GM12878 (cell line): ENCODE data around the gene KRTAP10-11.

ENCODE experiments used
- ASH2L ChIP-seq: fragments of 300-600, 200-600 bp; sonication (generic); IDR thresholded peaks from 2 replicates; pipeline ENCODE4 v1.6.1; 2017; ENCODE audit warnings: low read depth, mild to moderate bottlenecking, borderline replicate concordance
- JUND ChIP-seq: IDR thresholded peaks from 2 replicates; pipeline ENCODE4 v1.6.1; 2012; ENCODE audit warnings: low read depth, mild to moderate bottlenecking, low read length, improper control_type of control experiment, moderate library complexity
- NFYB ChIP-seq: IDR thresholded peaks from 2 replicates; pipeline ENCODE4 v1.6.1; 2011; ENCODE audit warnings: low read depth, mild to moderate bottlenecking, low read length, improper control_type of control experiment, moderate library complexity; ENCODE audit not compliant: insufficient read depth
- POLR2A ChIP-seq: IDR thresholded peaks from 2 replicates; pipeline ENCODE4 v1.6.1; 2011; ENCODE audit warnings: low read depth, mild to moderate bottlenecking, low read length
- SMC3 ChIP-seq: IDR thresholded peaks from 2 replicates; pipeline ENCODE4 v1.6.1; 2011; ENCODE audit warnings: low read length, improper control_type of control experiment, borderline replicate concordance
- SP1 ChIP-seq: IDR thresholded peaks from one replicate; pipeline ENCODE4 v1.6.1; 2011; ENCODE audit warnings: low read depth, low read length
- SPI1 ChIP-seq: IDR thresholded peaks from 2 replicates; pipeline ENCODE4 v1.6.1; 2011; ENCODE audit warnings: low read depth, mild to moderate bottlenecking, low read length, moderate library complexity, borderline replicate concordance; ENCODE audit not compliant: insufficient read depth
- TF ChIP-seq, protein P1 (sequence below), 3 experiments: IDR thresholded peaks in 2 of 3; conservative IDR thresholded peaks in 1 of 3; 2 replicates each; pipeline ENCODE4 v1.5.1; 2011; ENCODE audit warnings: low read depth in 3 of 3, low read length in 3 of 3, mild to moderate bottlenecking in 3 of 3, control low read depth in 2 of 3, moderate library complexity in 2 of 3, inconsistent platforms in 1 of 3, mixed read lengths in 1 of 3; ENCODE audit not compliant: control insufficient read depth in 2 of 3, insufficient read depth in 1 of 3; ENCODE audit errors: extremely low read depth in 1 of 3
- TF ChIP-seq, protein P2 (sequence below): IDR thresholded peaks from 2 replicates; pipeline ENCODE4 v1.6.1; 2012; ENCODE audit warnings: low read depth, low read length, improper control_type of control experiment
- TF ChIP-seq, protein P3 (sequence below): fragments of 150-350 bp; IDR thresholded peaks from 2 replicates; pipeline ENCODE4 v1.6.1; 2016; ENCODE audit warnings: low read depth, low read length
- TF ChIP-seq, protein P4 (sequence below): IDR thresholded peaks from 2 replicates; pipeline ENCODE4 v1.6.1; 2011; ENCODE audit warnings: mild to moderate bottlenecking, low read depth, low read length, moderate library complexity; ENCODE audit not compliant: insufficient replicate concordance
- TF ChIP-seq, protein P5 (sequence below): IDR thresholded peaks from 2 replicates; pipeline ENCODE4 v1.6.1; 2011; ENCODE audit warnings: borderline replicate concordance, low read depth, mild to moderate bottlenecking, moderate library complexity, mixed read lengths, low read length; ENCODE audit not compliant: insufficient read depth; ENCODE audit errors: extremely low read length

DNA sequence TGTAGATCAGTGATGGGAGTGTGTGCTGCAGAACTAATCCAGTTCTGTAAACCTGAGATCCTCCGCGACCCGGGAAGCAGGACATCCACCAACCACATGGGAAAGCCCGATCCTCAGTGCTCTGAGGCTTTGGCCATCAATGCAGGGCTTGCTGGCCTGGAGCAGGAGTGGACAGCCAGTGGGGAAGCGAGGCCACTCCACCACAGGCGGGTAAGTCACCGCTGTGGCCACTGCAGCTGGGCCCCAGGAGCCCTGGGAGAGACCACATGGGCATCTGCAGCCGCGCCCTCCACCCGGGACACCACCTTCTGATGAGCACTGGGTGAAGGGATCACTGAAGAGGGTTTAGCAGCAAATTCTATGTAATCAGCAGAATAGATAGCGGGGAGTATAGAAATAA lies 34.9 kb downstream of the KRTAP10-11 start:
- TF ChIP-seq SP1: no peak
- no peak for TF ChIP-seq JUND
- no peak for TF ChIP-seq SPI1
- TF ChIP-seq, protein P1, sequence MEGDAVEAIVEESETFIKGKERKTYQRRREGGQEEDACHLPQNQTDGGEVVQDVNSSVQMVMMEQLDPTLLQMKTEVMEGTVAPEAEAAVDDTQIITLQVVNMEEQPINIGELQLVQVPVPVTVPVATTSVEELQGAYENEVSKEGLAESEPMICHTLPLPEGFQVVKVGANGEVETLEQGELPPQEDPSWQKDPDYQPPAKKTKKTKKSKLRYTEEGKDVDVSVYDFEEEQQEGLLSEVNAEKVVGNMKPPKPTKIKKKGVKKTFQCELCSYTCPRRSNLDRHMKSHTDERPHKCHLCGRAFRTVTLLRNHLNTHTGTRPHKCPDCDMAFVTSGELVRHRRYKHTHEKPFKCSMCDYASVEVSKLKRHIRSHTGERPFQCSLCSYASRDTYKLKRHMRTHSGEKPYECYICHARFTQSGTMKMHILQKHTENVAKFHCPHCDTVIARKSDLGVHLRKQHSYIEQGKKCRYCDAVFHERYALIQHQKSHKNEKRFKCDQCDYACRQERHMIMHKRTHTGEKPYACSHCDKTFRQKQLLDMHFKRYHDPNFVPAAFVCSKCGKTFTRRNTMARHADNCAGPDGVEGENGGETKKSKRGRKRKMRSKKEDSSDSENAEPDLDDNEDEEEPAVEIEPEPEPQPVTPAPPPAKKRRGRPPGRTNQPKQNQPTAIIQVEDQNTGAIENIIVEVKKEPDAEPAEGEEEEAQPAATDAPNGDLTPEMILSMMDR (IDR thresholded peaks at IDR 0.05 in 2 of 3, conservative IDR thresholded peaks at IDR 0.05 in 1 of 3; ENCODE audit: control insufficient read depth in 2 of 3, extremely low read depth in 1 of 3, insufficient read depth in 1 of 3, low read depth in 3 of 3, low read length in 3 of 3): no peak
- no peak for TF ChIP-seq SMC3
- TF ChIP-seq, protein P2, sequence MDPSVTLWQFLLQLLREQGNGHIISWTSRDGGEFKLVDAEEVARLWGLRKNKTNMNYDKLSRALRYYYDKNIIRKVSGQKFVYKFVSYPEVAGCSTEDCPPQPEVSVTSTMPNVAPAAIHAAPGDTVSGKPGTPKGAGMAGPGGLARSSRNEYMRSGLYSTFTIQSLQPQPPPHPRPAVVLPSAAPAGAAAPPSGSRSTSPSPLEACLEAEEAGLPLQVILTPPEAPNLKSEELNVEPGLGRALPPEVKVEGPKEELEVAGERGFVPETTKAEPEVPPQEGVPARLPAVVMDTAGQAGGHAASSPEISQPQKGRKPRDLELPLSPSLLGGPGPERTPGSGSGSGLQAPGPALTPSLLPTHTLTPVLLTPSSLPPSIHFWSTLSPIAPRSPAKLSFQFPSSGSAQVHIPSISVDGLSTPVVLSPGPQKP: no peak
- no peak for TF ChIP-seq POLR2A
- no peak for TF ChIP-seq ASH2L
- TF ChIP-seq, protein P3, sequence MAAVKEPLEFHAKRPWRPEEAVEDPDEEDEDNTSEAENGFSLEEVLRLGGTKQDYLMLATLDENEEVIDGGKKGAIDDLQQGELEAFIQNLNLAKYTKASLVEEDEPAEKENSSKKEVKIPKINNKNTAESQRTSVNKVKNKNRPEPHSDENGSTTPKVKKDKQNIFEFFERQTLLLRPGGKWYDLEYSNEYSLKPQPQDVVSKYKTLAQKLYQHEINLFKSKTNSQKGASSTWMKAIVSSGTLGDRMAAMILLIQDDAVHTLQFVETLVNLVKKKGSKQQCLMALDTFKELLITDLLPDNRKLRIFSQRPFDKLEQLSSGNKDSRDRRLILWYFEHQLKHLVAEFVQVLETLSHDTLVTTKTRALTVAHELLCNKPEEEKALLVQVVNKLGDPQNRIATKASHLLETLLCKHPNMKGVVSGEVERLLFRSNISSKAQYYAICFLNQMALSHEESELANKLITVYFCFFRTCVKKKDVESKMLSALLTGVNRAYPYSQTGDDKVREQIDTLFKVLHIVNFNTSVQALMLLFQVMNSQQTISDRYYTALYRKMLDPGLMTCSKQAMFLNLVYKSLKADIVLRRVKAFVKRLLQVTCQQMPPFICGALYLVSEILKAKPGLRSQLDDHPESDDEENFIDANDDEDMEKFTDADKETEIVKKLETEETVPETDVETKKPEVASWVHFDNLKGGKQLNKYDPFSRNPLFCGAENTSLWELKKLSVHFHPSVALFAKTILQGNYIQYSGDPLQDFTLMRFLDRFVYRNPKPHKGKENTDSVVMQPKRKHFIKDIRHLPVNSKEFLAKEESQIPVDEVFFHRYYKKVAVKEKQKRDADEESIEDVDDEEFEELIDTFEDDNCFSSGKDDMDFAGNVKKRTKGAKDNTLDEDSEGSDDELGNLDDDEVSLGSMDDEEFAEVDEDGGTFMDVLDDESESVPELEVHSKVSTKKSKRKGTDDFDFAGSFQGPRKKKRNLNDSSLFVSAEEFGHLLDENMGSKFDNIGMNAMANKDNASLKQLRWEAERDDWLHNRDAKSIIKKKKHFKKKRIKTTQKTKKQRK: no peak
- TF ChIP-seq, protein P4, sequence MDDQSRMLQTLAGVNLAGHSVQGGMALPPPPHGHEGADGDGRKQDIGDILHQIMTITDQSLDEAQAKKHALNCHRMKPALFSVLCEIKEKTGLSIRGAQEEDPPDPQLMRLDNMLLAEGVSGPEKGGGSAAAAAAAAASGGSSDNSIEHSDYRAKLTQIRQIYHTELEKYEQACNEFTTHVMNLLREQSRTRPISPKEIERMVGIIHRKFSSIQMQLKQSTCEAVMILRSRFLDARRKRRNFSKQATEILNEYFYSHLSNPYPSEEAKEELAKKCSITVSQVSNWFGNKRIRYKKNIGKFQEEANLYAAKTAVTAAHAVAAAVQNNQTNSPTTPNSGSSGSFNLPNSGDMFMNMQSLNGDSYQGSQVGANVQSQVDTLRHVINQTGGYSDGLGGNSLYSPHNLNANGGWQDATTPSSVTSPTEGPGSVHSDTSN: no peak
- no peak for TF ChIP-seq NFYB
- TF ChIP-seq, protein P5, sequence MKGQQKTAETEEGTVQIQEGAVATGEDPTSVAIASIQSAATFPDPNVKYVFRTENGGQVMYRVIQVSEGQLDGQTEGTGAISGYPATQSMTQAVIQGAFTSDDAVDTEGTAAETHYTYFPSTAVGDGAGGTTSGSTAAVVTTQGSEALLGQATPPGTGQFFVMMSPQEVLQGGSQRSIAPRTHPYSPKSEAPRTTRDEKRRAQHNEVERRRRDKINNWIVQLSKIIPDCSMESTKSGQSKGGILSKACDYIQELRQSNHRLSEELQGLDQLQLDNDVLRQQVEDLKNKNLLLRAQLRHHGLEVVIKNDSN: no peak
